ENCODE measurements around the gene ITGAV.
A peak's percentile ranks its signal among the peaks of the same experiment; 100 is the strongest.

The ITGAV gene

GRCh38 chr2:186687807-186688211 is 98.0 kb downstream of the ITGAV start:
- no peak for DNase-seq

GRCh38 chr2:186688813-186689212 is 99.0 kb downstream of the ITGAV start:
- DNase-seq, result no peak

DNA sequence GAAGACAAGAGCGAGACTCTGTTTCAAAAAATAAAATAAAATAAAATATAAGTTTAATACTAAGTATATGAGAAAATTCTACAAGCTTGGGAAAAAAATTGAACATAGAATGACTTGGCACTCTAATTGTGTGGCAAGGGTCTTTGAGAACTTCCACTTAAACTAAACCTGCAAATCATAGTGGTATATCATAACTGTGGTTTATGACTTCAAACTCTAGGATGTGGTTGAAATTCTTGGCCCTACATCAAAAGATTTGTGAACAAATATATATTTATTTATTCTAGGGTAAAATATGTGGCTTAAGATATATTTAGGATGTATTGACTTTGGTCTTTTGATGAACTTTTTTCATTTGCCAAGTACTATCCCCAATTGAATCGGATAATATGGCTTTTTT is 100.9 kb downstream of the ITGAV start:
- no peak for DNase-seq

DNA sequence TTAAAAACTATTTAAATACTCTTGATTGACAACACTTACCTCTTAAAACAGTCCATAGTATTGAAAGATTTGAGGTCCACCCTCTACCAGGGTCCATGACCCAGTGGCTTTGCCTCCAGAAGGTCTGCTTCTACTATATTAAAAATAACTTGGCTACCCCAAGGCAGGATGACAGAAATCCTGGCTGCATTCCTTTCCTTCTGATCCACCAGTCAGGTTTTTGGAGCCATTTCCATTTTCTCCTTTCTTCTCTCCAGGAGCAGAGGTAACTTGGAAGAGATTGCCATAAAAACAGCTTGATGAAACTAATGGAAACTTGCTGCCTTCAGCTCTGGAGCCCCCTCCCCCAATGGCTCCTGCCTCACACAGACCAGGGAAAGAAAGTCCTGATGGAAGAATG is 101.4 kb downstream of the ITGAV start:
- no peak for DNase-seq

DNA sequence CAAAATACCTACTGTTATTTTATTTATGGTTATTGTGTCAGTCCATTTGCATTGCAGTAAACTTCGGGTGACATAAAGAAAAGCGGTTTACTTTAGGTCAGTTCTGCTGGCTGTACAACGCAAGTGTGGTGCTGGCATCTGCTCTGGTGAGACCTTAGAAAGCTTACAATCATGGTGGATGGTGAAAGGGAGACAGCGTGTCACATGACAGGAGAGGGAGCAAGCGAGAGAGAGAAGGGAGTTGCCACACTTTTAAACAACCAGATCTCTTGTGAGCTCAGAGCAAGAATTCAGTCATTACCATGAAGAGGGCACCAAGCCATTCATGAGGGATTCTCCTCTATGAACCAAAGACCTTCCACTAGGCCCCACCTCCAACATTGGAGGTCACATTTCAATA is 102.0 kb downstream of the ITGAV start:
- no peak for DNase-seq

DNA sequence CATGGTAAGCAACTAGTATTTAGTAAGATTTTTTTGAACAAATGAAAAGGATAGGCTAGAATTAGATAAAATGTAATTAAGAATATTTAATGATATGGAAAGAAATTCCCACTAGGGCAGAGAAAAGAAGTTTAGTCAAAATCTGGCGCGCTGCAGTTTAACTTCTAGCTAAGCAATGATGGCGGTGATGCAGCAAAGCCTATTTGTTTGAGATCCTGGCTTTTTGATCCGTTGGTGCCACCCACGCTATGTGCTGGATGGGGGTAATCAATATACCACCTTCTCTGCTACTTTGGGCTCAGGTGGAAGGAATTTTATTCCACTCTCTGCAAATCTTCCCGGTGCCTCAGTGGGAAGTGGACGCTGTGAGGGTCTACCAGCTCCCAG is 103.6 kb downstream of the ITGAV start:
- DNase-seq, result no peak

- DNase-seq, result peak in 1 of 2 donors; percentile 61
These were observed 105.4 kb downstream of the ITGAV start for GRCh38 chr2:186695081-186695756.

DNA sequence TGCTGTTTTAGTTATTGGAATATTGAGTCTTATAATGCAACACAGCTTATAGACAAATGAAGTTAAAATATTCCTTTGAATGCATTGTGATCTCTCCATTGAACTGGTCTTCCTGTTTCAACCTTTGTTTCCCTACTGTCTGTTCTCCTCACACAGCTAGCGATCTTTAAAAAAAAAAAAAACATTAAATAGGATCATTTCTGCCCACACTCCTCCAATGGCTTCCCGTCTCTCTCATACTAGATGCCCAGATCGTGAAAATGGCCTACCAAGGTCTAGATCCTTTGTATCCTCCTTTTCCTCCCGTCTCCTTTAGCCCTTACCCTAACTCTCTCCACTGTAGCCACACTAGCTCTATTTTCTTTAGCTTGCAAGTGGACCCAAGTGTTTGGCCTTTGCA is 106.4 kb downstream of the ITGAV start:
- peak in 1 of 2 donors; percentile 54 for DNase-seq

- no peak for DNase-seq
These were observed 106.9 kb downstream of the ITGAV start for GRCh38 chr2:186696804-186697203.

DNA sequence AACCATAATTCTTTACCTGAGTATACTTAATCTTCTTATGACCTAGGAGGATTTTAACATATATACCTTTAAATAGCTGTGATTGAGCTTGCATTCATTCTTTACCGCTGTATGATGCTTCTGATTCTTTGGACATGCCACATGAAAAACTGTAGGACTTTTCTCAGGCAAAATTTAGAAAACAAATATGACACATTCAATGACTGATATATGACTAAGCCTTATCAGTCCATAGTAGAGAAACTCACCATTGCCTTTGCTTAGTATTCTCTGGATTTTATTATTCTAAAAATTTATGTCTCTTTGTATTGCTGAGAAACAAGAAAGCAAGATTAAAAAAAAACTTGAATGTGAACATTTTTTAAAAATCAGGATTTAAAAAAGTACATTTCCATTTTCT is 107.7 kb downstream of the ITGAV start:
- no peak for DNase-seq

- DNase-seq, result no peak
These were observed 109.9 kb downstream of the ITGAV start for GRCh38 chr2:186699742-186700141.

- no peak for DNase-seq
These were observed 112.2 kb downstream of the ITGAV start for GRCh38 chr2:186702006-186702405.

DNA sequence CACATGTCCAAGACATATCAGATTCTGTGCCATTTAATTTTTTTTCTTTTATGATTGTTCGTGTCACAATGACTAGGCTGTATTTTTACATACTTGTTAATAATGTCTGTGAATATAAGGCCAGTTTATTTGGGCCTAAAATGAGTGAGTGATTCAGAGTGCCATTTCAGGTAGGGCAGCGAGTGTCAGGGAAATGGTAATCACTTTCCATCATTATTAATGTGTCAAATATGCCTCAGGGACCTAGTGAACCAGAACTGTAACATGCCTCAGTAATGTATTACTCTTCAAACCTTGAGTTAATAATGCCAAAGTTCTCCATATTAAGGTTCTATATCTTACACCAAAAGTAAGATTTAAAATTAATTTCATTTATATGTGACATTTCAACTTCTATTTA is 112.6 kb downstream of the ITGAV start:
- no peak for DNase-seq

DNA sequence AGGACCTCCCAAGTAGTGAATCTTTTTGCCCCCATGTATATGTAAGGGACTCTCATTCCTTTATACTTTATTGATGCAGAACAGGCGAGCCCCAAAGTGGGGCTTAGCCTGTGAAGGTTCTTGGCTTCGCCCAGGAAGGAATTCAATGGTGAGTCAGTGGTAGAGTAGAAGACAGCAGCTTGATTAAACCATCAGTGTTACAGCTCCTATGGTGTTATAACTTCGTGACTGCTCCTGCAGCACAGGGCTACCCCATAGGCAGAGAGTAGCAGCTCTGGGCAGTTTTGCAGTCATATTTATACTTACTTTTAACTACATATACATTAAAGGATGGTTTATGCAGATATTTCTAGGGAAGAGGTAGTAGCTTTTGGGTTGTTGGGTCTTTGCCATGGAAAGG is 115.0 kb downstream of the ITGAV start:
- DNase-seq, result no peak

DNA sequence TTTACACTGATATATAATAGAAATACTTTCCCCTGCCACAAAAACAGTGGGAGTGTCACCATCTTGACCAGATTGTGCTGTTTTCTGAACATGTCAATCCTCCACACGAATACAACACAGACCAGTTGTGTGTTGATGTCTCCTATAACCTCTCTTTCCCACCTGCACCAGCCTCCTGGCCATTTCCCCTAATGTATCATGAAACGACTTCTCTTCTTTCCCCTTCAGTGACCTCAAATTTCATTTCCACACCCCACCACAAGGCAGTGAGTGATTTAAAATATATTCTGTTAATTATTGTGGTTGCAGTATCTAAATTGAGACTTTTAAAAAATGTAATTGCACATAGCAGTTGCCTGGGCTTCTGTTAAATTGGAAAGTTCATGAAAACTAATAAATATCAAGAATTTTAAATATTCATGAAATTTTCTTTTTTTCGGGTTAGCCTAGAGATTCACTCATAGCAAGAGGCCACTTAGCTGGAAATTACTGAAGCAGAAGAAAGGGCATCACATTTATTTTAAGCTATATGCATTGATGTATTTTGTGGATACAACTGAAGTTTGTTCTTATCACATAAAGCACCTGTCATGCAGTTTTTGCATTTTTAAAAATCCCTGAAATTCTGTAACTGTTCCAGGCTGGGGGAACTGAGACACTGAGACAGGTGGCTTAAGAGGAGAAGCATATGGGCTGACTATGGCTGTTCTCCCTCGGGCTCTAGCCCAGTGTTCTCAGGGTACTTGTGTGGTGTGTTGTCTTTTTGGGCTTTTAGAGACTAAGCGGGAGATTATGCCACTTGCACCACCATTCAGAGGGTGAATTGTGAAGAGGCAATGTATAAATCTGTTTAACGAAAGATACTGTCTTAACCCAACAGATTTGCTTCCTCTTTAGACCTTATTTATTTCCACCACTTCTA is 119.9 kb downstream of the ITGAV start:
- DNase-seq, result no peak

- no peak for DNase-seq
These were observed 123.8 kb downstream of the ITGAV start for GRCh38 chr2:186713691-186714090.

DNA sequence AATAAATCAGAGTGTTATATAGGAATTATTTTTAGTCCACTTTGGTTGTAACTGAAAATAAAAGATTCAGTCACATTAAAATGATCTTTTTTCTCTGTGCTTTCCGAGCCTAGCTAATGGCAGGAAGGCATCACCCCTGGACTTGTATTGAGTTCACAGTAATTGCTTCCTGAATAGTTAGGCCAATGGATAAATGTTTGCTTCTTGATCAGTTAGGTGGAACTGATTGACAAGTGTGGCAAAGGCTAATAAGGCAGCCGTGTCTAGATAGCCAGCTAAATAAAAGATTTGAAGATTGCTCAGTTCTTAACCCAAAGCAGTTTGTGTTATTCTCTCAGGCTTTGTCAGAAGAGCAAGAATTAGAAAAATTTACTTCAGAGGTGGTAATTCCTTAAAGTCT is 124.8 kb downstream of the ITGAV start:
- no peak for DNase-seq

GRCh38 chr2:186716004-186716403 is 126.1 kb downstream of the ITGAV start:
- no peak for DNase-seq

GRCh38 chr2:186716899-186717298 is 127.0 kb downstream of the ITGAV start:
- no peak for DNase-seq

DNA sequence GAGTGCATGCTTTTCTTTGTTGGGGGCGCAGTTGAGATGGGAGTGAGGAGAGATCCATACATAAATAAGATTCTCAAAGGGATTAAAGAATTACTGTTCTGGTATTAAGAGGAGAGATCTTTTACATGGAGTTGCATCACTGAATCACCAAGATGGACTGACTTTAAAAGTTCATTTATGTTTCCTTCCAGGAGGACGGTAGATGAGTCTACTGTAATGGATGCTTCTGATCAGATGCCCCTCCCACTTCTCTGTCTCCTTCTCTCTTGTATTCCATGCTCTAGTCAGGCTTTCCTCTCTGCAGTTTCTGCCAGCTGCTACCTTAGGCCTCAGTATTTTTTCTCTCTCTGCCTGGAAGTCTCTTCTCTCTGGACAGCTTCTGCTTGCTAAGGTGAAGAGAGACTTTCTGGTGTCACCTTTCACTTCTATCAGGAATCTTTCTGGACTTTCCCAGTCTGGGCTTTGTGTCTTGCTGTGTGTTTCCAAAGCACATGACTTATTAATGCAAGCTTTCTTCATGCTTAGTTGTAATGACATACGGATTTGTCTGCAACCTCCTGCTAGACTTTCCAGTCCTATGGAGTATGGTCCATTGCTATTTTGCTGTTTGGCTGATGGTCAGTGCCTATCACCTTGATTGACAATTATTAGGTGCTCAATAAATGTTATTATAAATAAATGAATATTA is 127.6 kb downstream of the ITGAV start:
- DNase-seq, result peak in 1 of 2 donors; percentile 33

GRCh38 chr2:186718122-186718521 is 128.3 kb downstream of the ITGAV start:
- DNase-seq, result no peak

DNA sequence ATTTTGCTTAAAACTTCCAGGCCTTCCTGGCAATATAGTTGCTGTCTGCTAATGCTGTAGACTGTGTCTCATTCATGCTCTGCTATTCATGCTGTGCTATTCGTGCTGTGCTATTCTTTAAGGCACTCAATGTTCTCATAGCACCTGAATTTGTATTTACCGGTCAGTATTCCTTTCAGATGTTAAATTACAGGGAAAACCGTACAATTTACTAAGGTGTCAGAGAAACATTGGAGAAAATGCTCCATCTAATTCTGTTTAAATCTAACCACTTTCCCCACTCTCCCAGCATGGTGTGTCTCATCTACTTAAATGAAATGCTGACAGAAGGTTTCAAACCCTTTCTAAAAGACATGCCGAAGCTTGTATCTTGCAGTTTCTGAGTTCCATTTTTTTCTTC is 129.0 kb downstream of the ITGAV start:
- peak in 1 of 2 donors; percentile 49 for DNase-seq

DNA sequence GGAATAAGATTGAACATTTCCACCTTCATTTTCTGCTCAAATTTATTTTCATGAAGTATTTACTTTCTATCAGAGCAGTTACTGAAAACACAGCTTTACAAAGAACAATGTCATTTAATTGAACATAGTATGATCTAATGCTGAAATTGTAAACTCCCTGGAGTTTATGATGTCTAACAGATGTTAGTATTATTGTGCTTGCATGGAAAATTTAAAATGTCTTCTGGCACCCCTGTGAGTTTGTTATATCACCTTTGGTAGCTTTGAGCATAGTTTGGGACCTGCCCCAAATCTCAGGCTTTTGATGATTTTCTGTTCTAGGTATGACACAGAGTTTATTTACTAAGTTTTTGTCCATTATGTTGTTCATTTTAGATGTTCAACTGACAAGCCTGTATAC is 132.1 kb downstream of the ITGAV start:
- no peak for DNase-seq

GRCh38 chr2:186724736-186725135 is 134.9 kb downstream of the ITGAV start:
- no peak for DNase-seq
